ENCODE results near the gene CHMP4B.

GRCh38 chr20:33811776-33812151 is 616 bp downstream of the CHMP4B start:
- TF ChIP-seq EZH2 (IDR thresholded peaks at IDR 0.05; ENCODE audit: insufficient read depth, poor library complexity, severe bottlenecking): no peak
- no peak for TF ChIP-seq EZH2phosphoT487 (IDR thresholded peaks at IDR 0.05; ENCODE audit: insufficient read depth, low read depth)
